HG03439 (cell line): ENCODE measurements around the gene CMC2.

Source experiments
- ATAC-seq: cut with Tn5 transposase; IDR thresholded peaks from one replicate; pipeline ENCODE4 v1.9.1; 2021; ENCODE audit warnings: mild to moderate bottlenecking, moderate library complexity; ENCODE audit not compliant: unreplicated experiment

Gene CMC2

GRCh38 chr16:80938004-80938878, 68.4 kb downstream of the CMC2 start:
- no peak for ATAC-seq

DNA sequence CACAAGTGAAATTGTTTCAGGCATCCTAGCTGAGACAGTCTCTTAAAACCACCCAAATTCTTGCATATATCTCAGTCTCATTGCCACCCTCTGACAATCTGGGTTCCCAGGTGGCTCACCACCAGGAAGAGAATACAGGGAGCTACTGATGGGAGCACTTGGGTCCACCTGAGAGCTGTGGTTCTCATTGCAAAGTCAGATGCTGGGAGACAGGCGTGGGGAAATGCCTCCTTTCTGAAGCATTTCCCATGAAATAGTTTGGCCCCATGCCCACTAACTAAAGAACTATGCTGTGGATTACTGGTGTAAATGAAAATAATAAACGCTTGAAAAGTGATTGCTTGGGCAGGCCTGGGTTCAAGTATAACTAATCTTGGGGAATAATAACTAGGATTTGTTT, 70.3 kb downstream of the CMC2 start:
- no peak for ATAC-seq

DNA sequence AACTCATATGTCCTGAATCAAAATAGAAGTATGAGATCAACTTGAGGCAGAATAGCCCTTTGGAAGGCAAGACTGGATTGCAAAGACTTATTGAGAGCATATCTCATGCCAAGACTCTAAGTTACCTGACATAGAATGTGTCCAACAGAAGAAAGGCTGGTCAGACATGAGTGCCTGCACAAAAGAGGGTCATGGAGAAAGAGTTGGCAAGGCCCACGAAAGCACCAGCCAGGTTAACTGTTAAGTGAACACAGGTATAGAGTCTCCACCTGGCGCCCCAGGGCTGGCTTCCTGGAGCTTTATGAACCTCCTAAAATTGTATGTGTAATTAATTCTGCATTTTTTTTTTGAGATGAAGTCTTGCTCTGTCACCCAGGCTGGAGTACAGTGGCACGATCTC, 71.0 kb downstream of the CMC2 start:
- ATAC-seq: no peak

DNA sequence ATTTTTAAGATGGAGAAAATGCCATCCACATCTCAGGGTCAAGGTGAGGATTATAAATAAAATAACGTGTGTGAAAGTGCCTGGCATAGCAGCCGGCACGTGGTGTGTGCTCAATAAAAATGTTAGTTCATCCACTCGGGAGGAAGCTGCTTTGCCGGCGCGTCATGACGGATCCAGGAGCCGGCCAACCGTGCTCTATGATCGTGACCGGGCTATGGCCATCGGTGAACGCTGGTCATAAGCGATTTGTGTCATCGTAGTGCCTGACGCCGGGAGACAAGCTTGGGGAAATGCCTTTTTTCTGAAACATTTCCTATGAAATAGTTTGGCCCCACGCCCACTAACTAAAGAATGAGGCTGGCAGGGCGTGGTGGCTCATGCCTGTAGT, 74.0 kb downstream of the CMC2 start:
- no peak for ATAC-seq

- ATAC-seq: no peak
These were observed 74.6 kb downstream of the CMC2 start for GRCh38 chr16:80931801-80932707.

- no peak for ATAC-seq
These were observed 82.2 kb downstream of the CMC2 start for GRCh38 chr16:80924372-80924978.

DNA sequence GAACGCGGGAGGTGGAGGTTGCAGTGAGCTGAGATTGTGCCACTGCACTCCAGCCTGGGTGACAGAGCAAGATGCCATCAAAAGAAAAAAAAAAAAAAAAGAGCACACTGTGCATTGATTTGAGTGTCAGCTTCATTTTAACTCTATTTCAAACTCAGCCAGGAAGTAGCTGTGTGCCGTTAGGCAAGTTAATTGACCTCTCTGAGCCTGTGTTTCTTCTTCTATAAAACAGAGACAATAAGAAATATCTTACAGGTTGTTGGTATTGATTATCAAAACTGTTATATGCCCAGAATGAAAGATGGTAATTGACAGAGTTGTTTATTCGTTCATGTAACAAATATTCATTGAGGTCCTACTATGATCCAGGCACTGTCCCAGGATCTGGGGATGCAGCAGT, 83.3 kb downstream of the CMC2 start:
- no peak for ATAC-seq
